Esophagus squamous epithelium (tissue), 5 donors: ENCODE measurements around the gene COPS9. TPM values are rescaled to one million over a fixed set of nuclear protein-coding genes. Genes with fewer than 3 reads are reported as not detected.

Experiments used
- DNase-seq: peaks from one replicate; lab custom pipeline; 2025; lab: John Stamatoyannopoulos, UW
- H3K27ac ChIP-seq, 4 donors: fragments of 200-600 bp; sonication (generic); one replicate each; pipeline ENCODE4 v1.5.1; 2016 to 2019; ENCODE audit warnings: mild to moderate bottlenecking in 1 of 4
- H3K27me3 ChIP-seq, 4 donors: fragments of 200-600 bp; sonication (generic); 1 replicate in 3 of 4; 2 replicates in 1 of 4; pipeline versions ENCODE4 v1.5.1 to v1.6.0; 2017 to 2021; ENCODE audit warnings: antibody characterized with exemption in 1 of 4
- H3K36me3 ChIP-seq, 3 donors: fragments of 200-600 bp; sonication (generic); one replicate each; pipeline ENCODE4 v1.5.1; 2016 to 2019
- H3K4me1 ChIP-seq, 3 donors: fragments of 200-600 bp; sonication (generic); one replicate each; pipeline ENCODE4 v1.5.1; 2017 to 2019
- H3K4me3 ChIP-seq, 4 donors: fragments of 200-600 bp; sonication (generic); 1 replicate in 3 of 4; 2 replicates in 1 of 4; pipeline ENCODE4 v1.5.1; 2016 to 2019; ENCODE audit warnings: mild to moderate bottlenecking in 2 of 4, moderate library complexity in 1 of 4
- H3K9me3 ChIP-seq, 3 donors: fragments of 200-600 bp; sonication (generic); one replicate each; pipeline ENCODE4 v1.5.1; 2016 to 2019
- POLR2A ChIP-seq, 4 donors: fragments of 450-650 bp; IDR thresholded peaks; one replicate each; pipeline ENCODE4 v1.6.1; 2017; ENCODE audit warnings: antibody characterized with exemption in 4 of 4, mild to moderate bottlenecking in 4 of 4, moderate library complexity in 3 of 4
- WGBS, 2 donors: methylation state at CpG; one replicate each; pipeline ENCODE4 v1.1.5; 2018; 5-methylcytosine and 5-hydroxymethylcytosine counted together
- intact Hi-C: fragments of 100-400 bp; cut with DNase I; formaldehyde crosslinking; loops from one replicate; pipeline ENCODE4 v1.15.0; 2022
- total RNA-seq, 4 donors: library from RNA; depleted of rRNA; stranded (reverse); fragments of >200 nt; gene quantifications; one replicate each; pipeline ENCODE4 v1.1.0, GENCODE V29; 2016
- TF ChIP-seq, protein P1 (sequence below), 6 experiments: fragments of 450-650 bp in 4 of 6; fragments of 200-600 bp in 2 of 6; sonication (generic) in 2 of 6; IDR thresholded peaks; one replicate each; pipeline ENCODE4 v1.5.1; 2016 to 2019; ENCODE audit warnings: antibody characterized with exemption in 6 of 6, mild to moderate bottlenecking in 4 of 6, moderate library complexity in 4 of 6
- donor health status: DM: yes; HTN: yes; CAD: no.

Gene COPS9
- total RNA-seq, 4 donors from 2014 or later = 103 to 225 (median 195) TPM

GRCh38 chr2:240182476-240182875 lies 46.4 kb upstream of the COPS9 start:
- no peak for DNase-seq
- H3K27me3 ChIP-seq = peaks cover 0 to 51% (median 0%) of the 10 kb centered on the region in 4 donors
- H3K4me1 ChIP-seq = peaks cover 0 to 10% (median 0%) of the 10 kb centered on the region in 3 donors
- H3K9me3 ChIP-seq = peaks cover 0 to 5% (median 0%) of the 10 kb centered on the region in 3 donors
- no peak overlapping the region for H3K27ac ChIP-seq
- intact Hi-C loops = no loop called here
- no peaks in the 10 kb centered on the region for H3K36me3 ChIP-seq
- TF ChIP-seq POLR2A (IDR thresholded peaks at IDR 0.05) = no peak
- TF ChIP-seq, protein P1, sequence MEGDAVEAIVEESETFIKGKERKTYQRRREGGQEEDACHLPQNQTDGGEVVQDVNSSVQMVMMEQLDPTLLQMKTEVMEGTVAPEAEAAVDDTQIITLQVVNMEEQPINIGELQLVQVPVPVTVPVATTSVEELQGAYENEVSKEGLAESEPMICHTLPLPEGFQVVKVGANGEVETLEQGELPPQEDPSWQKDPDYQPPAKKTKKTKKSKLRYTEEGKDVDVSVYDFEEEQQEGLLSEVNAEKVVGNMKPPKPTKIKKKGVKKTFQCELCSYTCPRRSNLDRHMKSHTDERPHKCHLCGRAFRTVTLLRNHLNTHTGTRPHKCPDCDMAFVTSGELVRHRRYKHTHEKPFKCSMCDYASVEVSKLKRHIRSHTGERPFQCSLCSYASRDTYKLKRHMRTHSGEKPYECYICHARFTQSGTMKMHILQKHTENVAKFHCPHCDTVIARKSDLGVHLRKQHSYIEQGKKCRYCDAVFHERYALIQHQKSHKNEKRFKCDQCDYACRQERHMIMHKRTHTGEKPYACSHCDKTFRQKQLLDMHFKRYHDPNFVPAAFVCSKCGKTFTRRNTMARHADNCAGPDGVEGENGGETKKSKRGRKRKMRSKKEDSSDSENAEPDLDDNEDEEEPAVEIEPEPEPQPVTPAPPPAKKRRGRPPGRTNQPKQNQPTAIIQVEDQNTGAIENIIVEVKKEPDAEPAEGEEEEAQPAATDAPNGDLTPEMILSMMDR (IDR thresholded peaks at IDR 0.05) = no peak
- WGBS, 2 donors = 100% methylated on average over 1 of the region's 4 CpGs
- H3K4me3 ChIP-seq = no peak overlapping the region

DNA sequence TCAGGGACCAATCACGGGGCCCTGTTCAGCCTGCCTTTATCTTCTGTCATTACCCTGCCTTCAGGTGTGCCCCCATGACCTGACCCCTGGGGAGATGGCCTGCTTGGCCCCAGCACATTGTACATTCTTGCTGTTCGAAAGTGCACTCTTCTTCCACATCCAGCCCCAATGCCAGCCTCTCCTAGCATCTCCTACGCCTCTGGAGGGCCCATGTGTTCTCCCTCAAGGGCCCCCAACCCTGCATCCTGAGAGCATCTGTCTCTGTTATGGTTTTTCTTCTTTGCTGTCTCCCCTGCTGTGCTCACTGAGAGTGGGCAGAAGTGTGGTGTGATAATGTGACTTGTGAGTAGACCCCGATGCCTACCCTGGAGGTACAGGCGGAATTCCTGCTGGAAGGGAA lies 45.9 kb upstream of the COPS9 start:
- Histone ChIP-seq H3K4me3 (no peak overlapping the region), H3K27ac (no peak overlapping the region), H3K27me3 (peaks cover 0 to 46% (median 0%) of the 10 kb centered on the region in 4 donors), H3K36me3 (no peaks in the 10 kb centered on the region), H3K9me3 (peaks cover 0 to under 1% (median 0%) of the 10 kb centered on the region in 3 donors), H3K4me1 (peaks cover 0 to 10% (median 0%) of the 10 kb centered on the region in 3 donors)
- 79 to 82% methylated on average over 4 to 5 of the region's 5 CpGs for WGBS, 2 donors
- intact Hi-C loops = no loop called here
- TF ChIP-seq POLR2A (IDR thresholded peaks at IDR 0.05) = no peak
- TF ChIP-seq, protein P1 (IDR thresholded peaks at IDR 0.05) = no peak
- no peak for DNase-seq

DNA sequence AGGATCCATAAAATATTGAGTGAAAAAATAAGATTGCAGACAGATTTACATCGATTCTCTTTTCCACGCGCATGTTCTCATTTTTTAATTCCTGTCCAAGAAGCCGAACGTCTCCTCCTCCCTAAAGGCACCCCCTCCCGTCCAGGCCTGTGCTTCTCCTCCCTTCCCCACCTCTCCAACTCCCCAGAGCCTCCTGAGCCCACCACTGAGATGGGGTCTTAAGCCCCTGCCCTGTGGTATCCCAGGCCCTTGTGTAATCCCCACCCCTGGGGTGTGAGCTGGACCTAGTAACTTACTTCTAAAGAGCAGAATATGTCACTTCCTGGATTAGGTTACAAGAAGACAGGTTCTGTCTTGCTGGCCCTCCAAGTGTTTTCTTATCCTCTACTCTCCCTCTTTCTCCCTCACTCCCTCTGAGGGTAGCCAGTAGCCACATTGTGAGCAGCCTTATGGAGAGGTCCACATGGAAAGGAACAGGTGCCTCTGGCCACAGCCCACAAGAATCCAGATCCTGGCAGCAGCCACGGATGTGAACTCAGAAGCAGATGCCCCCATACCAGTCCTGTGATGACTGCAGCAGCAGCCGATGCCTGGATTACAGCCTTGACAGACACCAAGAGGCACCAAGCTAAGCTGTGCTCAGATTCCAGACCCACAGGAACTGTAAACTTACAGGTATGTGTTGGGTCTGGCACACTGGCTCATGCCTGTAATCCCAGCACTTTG lies 44.0 kb upstream of the COPS9 start:
- Histone ChIP-seq H3K4me1 (peaks cover 0 to 10% (median 0%) of the 10 kb centered on the region in 3 donors), H3K9me3 (no peaks in the 10 kb centered on the region), H3K36me3 (no peaks in the 10 kb centered on the region), H3K4me3 (no peak overlapping the region), H3K27me3 (peaks cover 0 to 52% (median 0%) of the 10 kb centered on the region in 4 donors), H3K27ac (no peak overlapping the region)
- intact Hi-C loops = no loop called here
- TF ChIP-seq, protein P1 (IDR thresholded peaks at IDR 0.05) = no peak
- 49 to 78% methylated on average over 6 to 8 of the region's 8 CpGs for WGBS, 2 donors
- no peak for DNase-seq

DNA sequence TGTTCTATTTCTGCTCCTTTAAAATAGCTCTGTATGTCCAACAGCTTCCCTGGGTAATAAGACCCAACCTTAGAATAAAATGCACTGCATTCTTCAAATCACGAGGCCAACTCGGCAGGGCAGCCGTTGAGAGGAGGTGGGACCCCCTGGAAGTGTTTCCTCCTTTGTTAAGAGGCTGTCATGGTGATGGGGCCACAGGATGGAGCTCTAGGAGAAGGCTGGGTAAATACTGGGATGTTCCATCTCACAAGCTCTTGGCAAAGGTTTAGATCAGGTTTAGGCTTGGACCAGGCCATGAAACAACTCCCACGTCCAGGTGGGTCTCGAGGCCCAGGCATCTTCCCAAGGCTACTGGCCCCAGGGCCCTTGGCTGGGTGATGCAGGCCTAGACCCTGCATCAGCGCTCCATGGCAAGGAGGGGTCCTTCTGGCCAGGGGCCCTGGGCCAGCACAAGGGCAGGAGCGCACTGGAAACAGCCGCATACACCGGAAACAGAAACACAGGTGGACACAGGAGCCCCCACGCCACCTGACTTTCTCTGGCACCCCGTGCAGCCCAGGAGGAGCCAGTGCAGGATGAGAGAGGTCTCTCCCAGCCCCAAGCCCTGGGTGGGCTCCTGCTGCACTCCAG lies 43.2 kb upstream of the COPS9 start:
- WGBS, 2 donors = 83% methylated on average over 5 of the region's 11 CpGs; no CpG with 5 or more reads in 1 of the 2 donors
- intact Hi-C loops = no loop called here
- DNase-seq = no peak
- TF ChIP-seq, protein P1 (IDR thresholded peaks at IDR 0.05) = no peak
- no peak for TF ChIP-seq POLR2A (IDR thresholded peaks at IDR 0.05)
- Histone ChIP-seq H3K4me3 (no peak overlapping the region), H3K36me3 (no peaks in the 10 kb centered on the region), H3K27ac (no peak overlapping the region), H3K27me3 (peaks cover 0 to 52% (median 0%) of the 10 kb centered on the region in 4 donors), H3K4me1 (peaks cover 0 to 10% (median 0%) of the 10 kb centered on the region in 3 donors), H3K9me3 (no peaks in the 10 kb centered on the region)

GRCh38 chr2:240178564-240178963 lies 42.5 kb upstream of the COPS9 start:
- Histone ChIP-seq H3K4me3 (no peak overlapping the region), H3K27me3 (peaks cover 0 to 51% (median 0%) of the 10 kb centered on the region in 4 donors), H3K4me1 (peaks cover 0 to 10% (median 0%) of the 10 kb centered on the region in 3 donors), H3K9me3 (no peaks in the 10 kb centered on the region), H3K27ac (no peak overlapping the region), H3K36me3 (no peaks in the 10 kb centered on the region)
- no peak for DNase-seq
- 79 to 83% methylated on average over 3 of the region's 3 CpGs for WGBS, 2 donors
- TF ChIP-seq POLR2A (IDR thresholded peaks at IDR 0.05) = no peak
- TF ChIP-seq, protein P1 (IDR thresholded peaks at IDR 0.05) = no peak
- intact Hi-C loops = no loop called here
